ENCODE data around the gene CCT2. TPM values are rescaled to one million over a fixed set of nuclear protein-coding genes. Genes with fewer than 3 reads are reported as not detected.

The CCT2 gene
- total and polyA plus RNA-seq, 2 of the 4 experiments (the other 2 are of a cell fraction): 194 to 651 TPM

DNA sequence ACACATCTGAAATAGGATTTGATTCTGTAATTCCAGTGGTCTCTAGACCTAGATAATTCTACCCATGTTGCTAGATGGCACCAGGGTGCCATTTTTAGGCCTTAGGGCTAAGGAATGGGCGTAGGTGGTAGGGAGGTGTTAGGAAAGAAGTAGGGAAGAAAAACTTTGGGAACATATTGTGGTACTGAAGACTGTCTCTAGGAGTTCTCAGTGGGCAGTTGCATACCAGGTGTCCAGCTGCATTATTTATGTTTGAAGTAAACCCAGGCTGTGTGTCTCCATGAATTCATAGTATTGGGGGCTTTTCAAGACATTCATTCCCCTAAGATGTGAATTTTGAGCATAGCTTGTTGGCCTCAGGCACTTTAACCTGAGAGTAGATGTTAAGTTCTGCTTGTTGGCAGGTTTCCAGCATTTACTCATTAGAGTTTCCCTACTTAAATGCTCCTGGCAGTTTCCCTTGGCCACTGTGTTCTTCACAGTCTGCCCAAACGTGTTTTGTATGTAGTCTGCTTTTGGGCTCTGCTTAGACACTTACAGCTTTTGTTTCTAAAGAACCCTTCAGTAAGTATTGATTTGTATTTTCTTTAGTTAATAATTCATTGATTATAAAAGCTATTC is 31.5 kb upstream of the CCT2 start:
- peak overlapping the region; percentile 82 for H3K14ac ChIP-seq (replicated peaks; ENCODE audit: low read depth, low read length)
- H4K5ac ChIP-seq (ENCODE audit: low read depth, low read length): no peak overlapping the region
- H3K79me1 ChIP-seq (ENCODE audit: low read depth in 1 of 2, low read length in 2 of 2): peaks cover 32 to 52% of the 10 kb centered on the region in 2 experiments
- POLR2A ChIA-PET (ENCODE audit: unreplicated experiment): no interaction called here
- peak overlapping the region; percentile 88 for H2BK20ac ChIP-seq (ENCODE audit: low read depth, low read length)
- no peak overlapping the region; the same call in 1 of the 2 replicates for H3K4me2 ChIP-seq (ENCODE audit: low read depth, low read length)
- in situ Hi-C loops (cut with MboI; ENCODE audit: low sequenced_read_pairs) (no loop called here), intact Hi-C loops (cut with micrococcal nuclease) (no loop called here), dilution Hi-C loops (cut with HindIII; ENCODE audit: low sequenced_read_pairs, unreplicated experiment) (no loop called here)
- H2BK15ac ChIP-seq (ENCODE audit: low read depth, low read length): peak overlapping the region; percentile 29; the same call in 1 of the 3 replicates
- no peak overlapping the region; the same call in 1 of the 2 replicates for H3K27ac ChIP-seq (ENCODE audit: insufficient read depth, low read length)
- H4K8ac ChIP-seq (ENCODE audit: low read depth in 2 of 2, low read length in 2 of 2): peak overlapping the region in 1 of 2 experiments; percentile 75; a peak in 2 of 4 replicates
- H2AK9ac ChIP-seq (replicated peaks; ENCODE audit: low read depth, low read length, poor library complexity): no peak overlapping the region
- H2AFZ ChIP-seq (replicated peaks; ENCODE audit: low read length, poor library complexity): no peak overlapping the region
- peak overlapping the region; percentile 59 for H2BK120ac ChIP-seq (ENCODE audit: low read depth, low read length)
- no CpG with 5 or more reads among the region's 2 CpGs for WGBS, 2 experiments (ENCODE audit: extremely low coverage in 2 of 2, insufficient read length in 1 of 2)
- H3K4me1 ChIP-seq (ENCODE audit: control insufficient read depth, insufficient read depth, low read length): peaks cover 11% of the 10 kb centered on the region
- CTCF ChIA-PET: no interaction called here
- BruUV-seq (replicated peaks): no TSS peak
- H3K36me3 ChIP-seq (ENCODE audit: control insufficient read depth, insufficient read depth, low read length): 0 out of 2 replicates have a peak, but pooled peaks cover 1% of the 10 kb centered on the region
- ATAC-seq (ENCODE audit: low read depth) (no peak), DNase-seq (peak; percentile 72)
- peak overlapping the region; percentile 63 for H3K18ac ChIP-seq (ENCODE audit: low read depth, low read length)
- no peak for TF ChIP-seq POLR2A (IDR thresholded peaks at IDR 0.05; ENCODE audit: low read depth, low read length)
- TF ChIP-seq FOS (IDR thresholded peaks at IDR 0.05; ENCODE audit: low read depth, low read length): no peak
- TF ChIP-seq, protein P1, sequence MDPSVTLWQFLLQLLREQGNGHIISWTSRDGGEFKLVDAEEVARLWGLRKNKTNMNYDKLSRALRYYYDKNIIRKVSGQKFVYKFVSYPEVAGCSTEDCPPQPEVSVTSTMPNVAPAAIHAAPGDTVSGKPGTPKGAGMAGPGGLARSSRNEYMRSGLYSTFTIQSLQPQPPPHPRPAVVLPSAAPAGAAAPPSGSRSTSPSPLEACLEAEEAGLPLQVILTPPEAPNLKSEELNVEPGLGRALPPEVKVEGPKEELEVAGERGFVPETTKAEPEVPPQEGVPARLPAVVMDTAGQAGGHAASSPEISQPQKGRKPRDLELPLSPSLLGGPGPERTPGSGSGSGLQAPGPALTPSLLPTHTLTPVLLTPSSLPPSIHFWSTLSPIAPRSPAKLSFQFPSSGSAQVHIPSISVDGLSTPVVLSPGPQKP (IDR thresholded peaks at IDR 0.05; ENCODE audit: borderline replicate concordance, low read depth, low read length): no peak
- no peak for TF ChIP-seq RAD21 (IDR thresholded peaks at IDR 0.05; ENCODE audit: low read length)
- TF ChIP-seq NFE2L2 (IDR thresholded peaks at IDR 0.05; ENCODE audit: low read depth, low read length): no peak
- TF ChIP-seq MAFK (IDR thresholded peaks at IDR 0.05; ENCODE audit: low read depth, low read length): no peak
- TF ChIP-seq, protein P2, sequence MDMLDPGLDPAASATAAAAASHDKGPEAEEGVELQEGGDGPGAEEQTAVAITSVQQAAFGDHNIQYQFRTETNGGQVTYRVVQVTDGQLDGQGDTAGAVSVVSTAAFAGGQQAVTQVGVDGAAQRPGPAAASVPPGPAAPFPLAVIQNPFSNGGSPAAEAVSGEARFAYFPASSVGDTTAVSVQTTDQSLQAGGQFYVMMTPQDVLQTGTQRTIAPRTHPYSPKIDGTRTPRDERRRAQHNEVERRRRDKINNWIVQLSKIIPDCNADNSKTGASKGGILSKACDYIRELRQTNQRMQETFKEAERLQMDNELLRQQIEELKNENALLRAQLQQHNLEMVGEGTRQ (IDR thresholded peaks at IDR 0.05; ENCODE audit: low read depth, low read length): no peak
- TF ChIP-seq RFX5 (IDR thresholded peaks at IDR 0.05; ENCODE audit: low read depth, low read length): no peak
- TF ChIP-seq, protein P3, sequence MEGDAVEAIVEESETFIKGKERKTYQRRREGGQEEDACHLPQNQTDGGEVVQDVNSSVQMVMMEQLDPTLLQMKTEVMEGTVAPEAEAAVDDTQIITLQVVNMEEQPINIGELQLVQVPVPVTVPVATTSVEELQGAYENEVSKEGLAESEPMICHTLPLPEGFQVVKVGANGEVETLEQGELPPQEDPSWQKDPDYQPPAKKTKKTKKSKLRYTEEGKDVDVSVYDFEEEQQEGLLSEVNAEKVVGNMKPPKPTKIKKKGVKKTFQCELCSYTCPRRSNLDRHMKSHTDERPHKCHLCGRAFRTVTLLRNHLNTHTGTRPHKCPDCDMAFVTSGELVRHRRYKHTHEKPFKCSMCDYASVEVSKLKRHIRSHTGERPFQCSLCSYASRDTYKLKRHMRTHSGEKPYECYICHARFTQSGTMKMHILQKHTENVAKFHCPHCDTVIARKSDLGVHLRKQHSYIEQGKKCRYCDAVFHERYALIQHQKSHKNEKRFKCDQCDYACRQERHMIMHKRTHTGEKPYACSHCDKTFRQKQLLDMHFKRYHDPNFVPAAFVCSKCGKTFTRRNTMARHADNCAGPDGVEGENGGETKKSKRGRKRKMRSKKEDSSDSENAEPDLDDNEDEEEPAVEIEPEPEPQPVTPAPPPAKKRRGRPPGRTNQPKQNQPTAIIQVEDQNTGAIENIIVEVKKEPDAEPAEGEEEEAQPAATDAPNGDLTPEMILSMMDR (conservative IDR thresholded peaks at IDR 0.05; ENCODE audit: low read depth, low read length): no peak
- TF ChIP-seq MAZ (IDR thresholded peaks at IDR 0.05; ENCODE audit: borderline replicate concordance, low read depth, low read length): no peak
- TF ChIP-seq CHD1 (IDR thresholded peaks at IDR 0.05; ENCODE audit: low read depth, low read length): no peak
- no peak for TF ChIP-seq MXI1 (IDR thresholded peaks at IDR 0.05; ENCODE audit: borderline replicate concordance, low read depth, low read length)
- TF ChIP-seq CEBPB (IDR thresholded peaks at IDR 0.05; ENCODE audit: low read depth, low read length): no peak
- peak overlapping the region; percentile 14; the same call in 1 of the 2 replicates for H3K23ac ChIP-seq (ENCODE audit: low read depth, low read length)
- H3K27me3 ChIP-seq (ENCODE audit: control insufficient read depth, insufficient read depth, low read length): no peaks in the 10 kb centered on the region
- H2BK5ac ChIP-seq (ENCODE audit: low read depth, low read length, poor library complexity, severe bottlenecking): peak overlapping the region; percentile 71
- no peaks in the 10 kb centered on the region for H4K20me1 ChIP-seq (ENCODE audit: insufficient read depth, low read length)
- H3K9me3 ChIP-seq (ENCODE audit: control insufficient read depth, insufficient read depth, low read length): no peaks in the 10 kb centered on the region
- no peak overlapping the region for H3K9ac ChIP-seq (ENCODE audit: low read depth, low read length)
- H3K4me3 ChIP-seq (ENCODE audit: insufficient read depth, low read depth, low read length): no peak overlapping the region
- H2AK5ac ChIP-seq (ENCODE audit: low read depth, low read length): peak overlapping the region; percentile 24
- peak overlapping the region; percentile 55; the same call in 1 of the 2 replicates for H4K91ac ChIP-seq (ENCODE audit: insufficient read depth, low read depth, low read length)
- H3K9me1 ChIP-seq (ENCODE audit: insufficient read depth, low read length): peaks cover 7% of the 10 kb centered on the region; the same call in 1 of the 2 replicates
- peak overlapping the region; percentile 54 for H3K4ac ChIP-seq (ENCODE audit: low read depth, low read length)
- H3K56ac ChIP-seq (ENCODE audit: extremely low read depth, insufficient read depth, low read length): no peak overlapping the region; the same call in 1 of the 2 replicates
